22Rv1 (cell line): Measurements from ENCODE around the gene DGKG.

ENCODE experiments used
- H3K27ac ChIP-seq: fragments of 450-650 bp; 2 replicates; pipeline ENCODE4 v1.5.1; 2017
- ZFX ChIP-seq: fragments of 450-650 bp; IDR thresholded peaks from 2 replicates; pipeline ENCODE4 v1.6.1; 2017; ENCODE audit warnings: antibody characterized with exemption, borderline replicate concordance
- TF ChIP-seq, protein P1 (sequence below): fragments of 450-650 bp; IDR thresholded peaks from 2 replicates; pipeline ENCODE4 v1.5.1; 2017; ENCODE audit warnings: mild to moderate bottlenecking

Gene DGKG

DNA sequence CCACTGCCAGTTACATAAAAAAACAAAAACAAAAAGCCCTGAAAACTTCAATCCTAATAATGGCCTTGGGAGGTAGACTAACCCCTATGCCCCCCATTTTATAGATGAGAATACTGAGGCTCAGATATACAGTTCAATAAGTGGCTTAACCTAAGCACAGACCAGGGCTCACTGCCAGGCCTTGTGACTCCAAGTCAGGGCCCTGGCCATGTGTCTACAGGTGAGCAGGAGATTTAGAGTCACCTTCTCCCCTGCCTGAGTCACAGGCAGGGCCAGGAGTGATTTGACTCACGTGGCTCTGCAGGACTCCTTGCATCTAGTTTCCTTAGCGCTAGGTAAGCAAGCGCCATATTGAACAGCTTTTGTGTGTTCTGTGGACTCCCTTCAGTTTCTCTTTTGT lies 154.5 kb downstream of the DGKG start:
- TF ChIP-seq ZFX = no peak
- TF ChIP-seq, protein P1, sequence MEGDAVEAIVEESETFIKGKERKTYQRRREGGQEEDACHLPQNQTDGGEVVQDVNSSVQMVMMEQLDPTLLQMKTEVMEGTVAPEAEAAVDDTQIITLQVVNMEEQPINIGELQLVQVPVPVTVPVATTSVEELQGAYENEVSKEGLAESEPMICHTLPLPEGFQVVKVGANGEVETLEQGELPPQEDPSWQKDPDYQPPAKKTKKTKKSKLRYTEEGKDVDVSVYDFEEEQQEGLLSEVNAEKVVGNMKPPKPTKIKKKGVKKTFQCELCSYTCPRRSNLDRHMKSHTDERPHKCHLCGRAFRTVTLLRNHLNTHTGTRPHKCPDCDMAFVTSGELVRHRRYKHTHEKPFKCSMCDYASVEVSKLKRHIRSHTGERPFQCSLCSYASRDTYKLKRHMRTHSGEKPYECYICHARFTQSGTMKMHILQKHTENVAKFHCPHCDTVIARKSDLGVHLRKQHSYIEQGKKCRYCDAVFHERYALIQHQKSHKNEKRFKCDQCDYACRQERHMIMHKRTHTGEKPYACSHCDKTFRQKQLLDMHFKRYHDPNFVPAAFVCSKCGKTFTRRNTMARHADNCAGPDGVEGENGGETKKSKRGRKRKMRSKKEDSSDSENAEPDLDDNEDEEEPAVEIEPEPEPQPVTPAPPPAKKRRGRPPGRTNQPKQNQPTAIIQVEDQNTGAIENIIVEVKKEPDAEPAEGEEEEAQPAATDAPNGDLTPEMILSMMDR = no peak
- H3K27ac ChIP-seq = no peak overlapping the region

DNA sequence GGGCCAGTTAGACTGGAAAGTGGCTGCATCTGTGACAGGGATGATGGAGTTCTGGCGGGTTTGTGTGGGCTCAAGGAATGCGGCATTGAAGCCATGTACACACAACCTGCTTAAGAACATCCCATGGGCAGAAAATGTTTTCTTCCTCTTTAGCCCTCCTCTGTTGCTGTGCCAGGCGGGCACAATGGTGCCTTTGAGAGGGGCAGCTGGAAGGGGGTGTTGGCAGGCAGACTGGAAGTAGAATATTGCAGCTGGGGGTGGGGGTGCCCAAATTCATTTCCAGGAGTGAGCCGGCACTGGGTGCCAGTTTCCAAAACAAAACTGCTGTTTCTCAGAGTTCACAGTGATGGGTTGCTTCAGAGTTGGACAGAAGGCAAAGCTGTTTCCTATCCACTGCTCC lies 161.3 kb downstream of the DGKG start:
- TF ChIP-seq, protein P1 = no peak
- TF ChIP-seq ZFX = no peak
- no peak overlapping the region for H3K27ac ChIP-seq

DNA sequence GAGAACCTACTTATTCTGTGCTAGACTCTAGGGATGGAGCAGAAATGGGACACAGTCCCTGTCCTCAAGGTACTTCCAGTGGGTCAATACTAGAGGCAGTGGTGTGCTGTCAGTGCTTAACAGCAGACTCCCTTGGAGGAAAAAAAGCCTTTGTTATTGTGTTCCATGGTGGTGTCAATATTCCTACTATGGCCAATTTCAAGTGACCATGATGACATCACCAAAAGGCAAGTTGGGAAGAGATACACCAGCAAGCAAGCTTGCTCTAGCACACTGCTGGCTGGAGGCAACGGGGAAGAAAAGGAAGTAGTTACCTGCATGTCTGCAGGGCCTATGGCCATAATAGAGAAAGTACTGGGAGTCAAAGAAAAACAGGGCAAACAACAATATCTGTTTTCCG lies 163.6 kb downstream of the DGKG start:
- TF ChIP-seq, protein P1 = no peak
- no peak for TF ChIP-seq ZFX
- H3K27ac ChIP-seq = no peak overlapping the region

DNA sequence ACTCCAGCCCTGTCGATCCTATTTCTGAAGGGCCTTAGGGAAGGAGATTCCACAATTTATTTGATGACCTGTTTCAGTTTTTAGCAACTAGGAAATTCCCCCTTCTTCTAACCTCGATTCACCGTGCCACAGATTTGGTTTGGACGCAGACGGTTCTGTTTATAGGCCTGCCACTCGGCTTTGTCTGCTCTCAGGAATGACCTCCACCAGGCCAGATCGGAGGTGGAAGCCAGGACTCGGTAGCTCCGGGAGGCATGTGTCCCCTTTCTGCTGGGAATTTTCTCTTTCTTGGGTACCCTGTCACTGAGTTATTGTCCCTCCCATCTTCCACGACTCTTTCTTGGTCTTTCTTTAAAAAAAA lies 167.6 kb downstream of the DGKG start:
- no peak for TF ChIP-seq ZFX
- TF ChIP-seq, protein P1 = no peak
- no peak overlapping the region for H3K27ac ChIP-seq

DNA sequence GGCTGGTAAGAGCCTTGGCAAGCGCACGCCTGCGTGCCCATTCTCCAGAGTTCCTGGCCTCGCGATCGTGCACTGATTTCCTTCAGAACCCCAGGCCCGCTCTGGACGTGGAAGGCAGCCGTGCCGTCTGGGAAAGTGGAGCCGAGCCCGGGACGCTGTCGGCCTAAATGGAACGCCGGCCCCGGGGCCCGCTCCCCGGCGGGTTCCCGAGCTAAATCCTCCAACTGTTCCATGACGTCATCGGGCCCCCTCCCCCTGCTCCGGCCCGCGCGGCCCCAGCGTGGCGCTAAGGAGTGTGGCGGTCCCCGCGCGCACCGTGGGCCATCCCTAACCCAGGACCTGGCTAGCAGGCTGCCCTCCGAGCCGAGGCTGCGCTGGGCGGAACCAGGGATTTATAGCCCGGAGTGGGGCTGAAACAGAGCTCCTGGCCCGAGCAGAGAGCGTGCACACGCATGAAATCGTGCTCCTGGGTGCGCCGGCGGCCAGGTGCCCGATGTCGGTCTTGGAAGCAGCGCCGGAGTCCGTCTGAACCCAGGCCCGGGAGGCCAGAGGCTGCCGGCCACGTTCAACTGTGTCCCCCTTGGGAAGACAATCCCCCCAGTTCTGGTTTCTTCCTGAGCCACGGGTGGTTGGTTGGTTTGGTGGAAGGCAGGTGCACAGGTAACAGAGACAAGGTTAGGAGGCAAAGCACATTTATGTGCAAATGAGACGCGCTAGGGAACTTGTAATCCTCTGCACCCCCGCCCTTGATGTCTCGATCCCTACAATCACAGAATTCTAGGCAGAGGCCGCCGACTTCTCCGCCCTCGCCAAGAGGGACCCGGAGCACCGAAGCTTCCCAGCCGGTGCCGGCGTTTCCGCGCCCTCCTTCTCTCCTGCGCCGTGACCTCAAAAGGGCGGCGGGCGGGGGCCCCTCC lies 168.2 kb downstream of the DGKG start:
- no peak overlapping the region for H3K27ac ChIP-seq
- no peak for TF ChIP-seq ZFX
- TF ChIP-seq, protein P1 = no peak

DNA sequence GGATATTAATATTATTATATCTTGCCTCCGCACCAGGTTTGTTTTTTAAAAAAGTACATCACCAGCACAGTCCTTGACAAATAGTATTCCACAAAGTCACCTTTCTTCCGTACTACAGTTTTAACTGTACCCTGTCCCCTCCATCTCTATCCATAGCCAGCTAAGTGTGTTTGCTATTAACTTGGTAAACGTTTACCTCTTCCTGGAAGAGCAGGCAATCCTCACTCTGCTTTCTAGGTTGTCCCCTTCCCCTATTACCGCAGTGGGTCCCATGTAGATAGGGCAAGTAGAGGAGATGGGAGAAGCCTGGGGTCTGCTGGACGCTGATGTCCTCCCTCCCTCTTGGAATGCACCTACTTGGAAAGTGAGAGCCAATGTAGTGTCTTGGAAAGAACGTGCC lies 169.2 kb downstream of the DGKG start:
- no peak for TF ChIP-seq ZFX
- TF ChIP-seq, protein P1 = no peak
- no peak overlapping the region for H3K27ac ChIP-seq

DNA sequence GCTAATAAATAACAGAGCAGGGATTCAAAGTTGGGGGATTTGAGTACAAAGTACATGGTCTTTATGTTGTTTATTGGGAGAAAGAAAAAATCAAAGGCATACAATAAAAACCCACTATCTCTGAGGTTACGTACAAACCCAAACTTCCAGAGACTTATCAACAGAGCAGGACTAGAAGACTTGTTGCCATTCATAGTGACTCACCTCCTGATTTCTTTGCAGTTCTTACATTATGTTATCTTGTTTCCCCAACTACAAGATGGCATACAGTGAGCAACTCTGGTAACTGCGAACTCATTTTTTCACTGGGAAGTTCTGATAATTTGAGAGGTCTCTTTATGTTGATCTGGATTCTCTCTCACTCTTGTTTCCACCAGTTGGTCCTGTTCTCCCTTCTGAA lies 172.5 kb downstream of the DGKG start:
- H3K27ac ChIP-seq = no peak overlapping the region
- TF ChIP-seq ZFX = no peak
- TF ChIP-seq, protein P1 = no peak
